T-helper 1 cell (primary cell): ENCODE data around the gene GARNL3.

Source experiments
- DNase-seq, 5 donors: peaks; one replicate each; pipeline ENCODE4 v3.0.0-alpha.2; 2012 to 2020

GARNL3 gene

GRCh38 chr9:127316586-127317323 is 52.2 kb downstream of the GARNL3 start:
- DNase-seq, result peak in 1 of 5 donors; percentile 26

- no peak for DNase-seq
Measured at GRCh38 chr9:127318651-127319167, 54.1 kb downstream of the GARNL3 start.

DNA sequence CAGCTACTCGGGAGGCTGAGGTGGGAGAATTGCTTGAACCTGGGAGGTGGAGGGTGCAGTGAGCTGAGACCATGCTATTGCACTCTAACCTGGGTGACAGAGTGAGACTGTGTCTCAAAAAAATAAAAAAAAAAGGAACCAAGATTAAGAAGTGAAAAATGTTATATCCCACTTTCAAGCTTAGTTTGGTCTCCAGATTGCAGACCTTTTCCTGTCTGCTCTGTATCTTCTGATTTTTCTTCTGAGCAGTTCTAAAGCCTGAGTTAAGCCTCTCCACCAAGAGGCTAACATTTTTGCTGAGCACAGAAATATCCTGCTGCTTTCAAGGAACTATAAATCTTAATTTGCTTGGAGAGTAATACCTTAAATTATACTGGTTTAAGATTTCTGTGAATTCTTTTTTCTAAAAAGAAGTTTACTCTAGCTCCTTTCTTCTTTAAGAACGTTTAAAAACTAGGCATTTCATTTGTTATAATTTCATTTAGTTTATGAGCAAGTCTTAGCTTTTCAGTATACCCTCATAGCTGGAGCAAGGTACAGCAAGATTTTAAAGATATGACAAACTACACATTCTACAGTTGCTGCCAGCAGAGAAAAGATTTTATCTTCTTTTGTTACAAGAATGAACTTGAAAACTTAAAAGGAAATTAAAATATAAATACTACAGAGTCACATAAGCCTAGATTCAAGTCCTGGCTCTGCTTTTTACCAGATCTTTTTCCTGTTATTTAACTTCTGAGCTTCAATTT is 55.0 kb downstream of the GARNL3 start:
- DNase-seq, result no peak

DNA sequence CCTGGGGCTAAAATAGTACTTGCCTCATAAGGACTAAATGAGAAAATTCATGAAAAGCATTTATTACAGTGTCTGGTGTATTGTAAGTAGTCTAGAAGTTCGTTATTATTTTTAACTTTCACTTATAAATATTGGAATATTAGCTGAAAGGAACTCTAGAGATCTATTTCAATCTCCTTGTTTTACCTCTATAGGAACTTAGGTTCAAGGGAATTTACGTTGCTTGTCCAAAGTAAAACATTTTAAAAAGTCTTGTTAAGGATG is 55.5 kb downstream of the GARNL3 start:
- no peak for DNase-seq

- DNase-seq, result no peak
Measured at GRCh38 chr9:127323393-127323792, 58.8 kb downstream of the GARNL3 start.

DNA sequence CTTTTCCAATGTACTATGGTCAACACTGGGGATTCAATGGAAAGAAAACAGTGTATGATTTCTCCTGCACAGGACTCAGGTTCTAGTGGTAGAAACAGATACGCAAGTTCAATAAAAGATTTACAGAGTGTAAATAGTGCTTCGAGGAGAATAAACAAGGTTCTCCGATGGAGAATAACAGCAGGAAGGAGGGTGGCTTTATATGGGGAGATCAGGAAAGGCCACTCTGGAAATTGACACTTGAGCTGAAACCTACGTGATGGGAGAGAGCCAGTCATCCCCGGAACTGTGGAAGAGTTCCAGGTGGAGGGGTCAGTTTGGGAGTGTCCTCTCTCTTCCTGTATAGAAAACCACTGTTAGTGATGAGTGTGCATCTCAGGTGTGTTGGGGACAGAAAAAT is 65.9 kb downstream of the GARNL3 start:
- no peak for DNase-seq

GRCh38 chr9:127333221-127334064 is 68.9 kb downstream of the GARNL3 start:
- no peak for DNase-seq

DNA sequence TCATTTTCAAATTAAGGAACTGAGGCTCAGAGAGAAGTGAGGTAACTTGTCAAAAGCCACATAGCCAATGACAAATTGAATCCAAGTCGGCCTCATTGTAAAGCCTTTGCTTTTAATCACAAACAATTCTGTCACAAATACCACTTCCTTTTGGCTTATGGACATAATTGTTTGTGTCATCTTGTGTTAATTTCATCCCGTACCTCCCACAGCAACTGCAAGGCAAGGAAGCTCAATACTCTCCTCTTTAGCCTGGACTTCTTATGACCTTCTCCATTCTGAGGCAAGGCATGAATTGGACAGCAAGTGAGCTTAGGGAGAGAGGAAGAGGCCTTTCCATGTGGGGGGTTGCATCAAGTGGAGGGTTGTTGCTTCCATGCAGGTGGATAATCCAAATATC is 70.2 kb downstream of the GARNL3 start:
- no peak for DNase-seq

DNA sequence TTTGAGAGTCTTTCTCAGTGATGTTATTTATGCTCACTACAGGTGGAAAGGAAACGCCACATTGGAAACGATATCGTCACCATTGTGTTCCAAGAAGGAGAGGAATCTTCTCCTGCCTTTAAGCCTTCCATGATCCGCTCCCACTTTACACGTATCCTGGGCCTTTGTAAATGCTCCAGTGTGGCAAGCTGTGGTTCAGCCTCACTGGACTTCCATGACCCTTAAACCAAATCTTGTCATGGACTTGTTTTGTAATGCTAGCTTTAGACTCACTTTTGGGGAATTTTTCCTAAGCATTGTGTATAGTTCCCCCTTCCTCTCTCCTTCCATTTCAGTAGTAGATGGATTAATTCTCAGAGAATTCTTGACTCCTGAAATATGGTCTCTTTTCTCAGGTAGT is 71.5 kb downstream of the GARNL3 start:
- DNase-seq, result no peak

DNA sequence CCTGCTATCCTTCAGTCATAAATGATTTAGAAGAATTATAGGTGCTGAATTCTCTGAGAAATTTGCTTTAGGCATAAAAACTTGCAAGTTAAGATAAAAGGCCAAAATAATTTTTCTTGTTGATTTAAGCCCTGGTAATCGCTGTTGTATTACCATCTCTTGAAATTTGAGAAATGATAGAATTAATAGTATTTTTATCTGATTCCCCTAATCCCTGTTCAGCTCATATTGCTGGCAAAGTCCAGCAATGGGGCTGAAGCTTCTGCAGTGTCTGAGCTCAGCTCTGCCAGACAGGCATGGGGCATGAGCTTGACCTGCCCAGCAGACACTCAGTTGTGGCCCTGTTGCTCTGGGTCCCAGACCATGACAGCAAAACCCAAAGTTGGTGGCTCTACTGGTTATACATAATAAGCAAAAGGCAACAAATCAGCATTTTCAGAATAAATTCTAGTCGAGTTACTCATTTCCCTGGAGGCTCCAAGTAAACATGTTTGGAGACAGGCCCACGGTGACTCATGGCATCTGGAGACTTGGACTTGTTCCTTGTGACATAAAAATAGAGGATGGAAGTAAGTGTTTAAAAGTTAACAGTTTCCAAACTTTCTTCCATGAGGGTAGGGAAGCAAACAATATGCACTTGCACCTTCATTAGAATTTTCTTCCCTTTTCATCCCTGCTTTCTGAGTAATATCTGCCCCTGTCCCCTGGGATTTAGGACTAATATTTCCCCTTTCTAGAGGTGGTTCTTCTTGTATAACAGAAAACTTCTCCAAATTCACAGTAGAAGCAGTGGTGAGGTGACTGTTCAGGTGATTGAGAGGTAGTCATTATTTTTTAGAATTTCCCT is 72.2 kb downstream of the GARNL3 start:
- DNase-seq, result no peak

DNA sequence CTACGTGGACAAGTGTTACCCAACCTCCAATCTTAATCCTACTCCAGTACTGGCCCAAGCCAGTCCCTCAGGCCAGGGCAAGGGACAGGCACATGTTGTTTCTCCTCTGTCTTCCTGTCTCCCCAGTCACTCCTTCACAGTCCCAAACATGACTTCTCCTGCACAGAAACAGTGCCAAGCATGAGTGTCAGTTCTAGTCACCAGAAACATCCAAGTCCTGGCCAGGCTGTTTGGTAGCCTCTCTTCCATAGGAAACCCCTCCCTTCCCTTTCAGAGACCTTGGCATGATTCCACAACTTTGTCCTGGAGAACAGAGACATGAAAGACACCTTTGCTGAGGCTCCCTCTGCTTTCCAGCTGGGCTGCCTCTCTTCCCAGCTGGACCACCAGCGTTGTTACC is 76.1 kb downstream of the GARNL3 start:
- DNase-seq, result no peak

- DNase-seq, result no peak
Measured at GRCh38 chr9:127341152-127341551, 76.6 kb downstream of the GARNL3 start.

- no peak for DNase-seq
Measured at GRCh38 chr9:127344368-127345000, 79.9 kb downstream of the GARNL3 start.

DNA sequence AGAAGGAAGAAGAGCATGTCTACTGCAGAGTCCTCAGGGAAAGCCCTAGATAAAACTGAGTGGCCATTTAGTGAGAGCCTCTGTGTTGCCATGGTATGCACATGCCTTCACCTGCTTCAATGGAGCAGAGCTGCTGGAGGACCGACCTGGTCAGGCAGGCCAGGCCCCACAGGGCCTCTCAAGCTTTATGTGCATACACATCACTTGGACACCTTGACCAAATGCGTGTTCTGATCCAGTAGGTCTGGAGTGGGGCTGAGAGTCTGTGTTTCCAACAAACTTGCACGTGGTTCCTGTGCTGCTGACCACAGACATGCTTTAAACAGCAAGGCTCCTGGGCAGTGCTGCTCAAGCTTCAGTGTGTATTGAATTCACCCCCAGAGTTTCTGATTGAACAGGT is 81.0 kb downstream of the GARNL3 start:
- DNase-seq, result no peak

DNA sequence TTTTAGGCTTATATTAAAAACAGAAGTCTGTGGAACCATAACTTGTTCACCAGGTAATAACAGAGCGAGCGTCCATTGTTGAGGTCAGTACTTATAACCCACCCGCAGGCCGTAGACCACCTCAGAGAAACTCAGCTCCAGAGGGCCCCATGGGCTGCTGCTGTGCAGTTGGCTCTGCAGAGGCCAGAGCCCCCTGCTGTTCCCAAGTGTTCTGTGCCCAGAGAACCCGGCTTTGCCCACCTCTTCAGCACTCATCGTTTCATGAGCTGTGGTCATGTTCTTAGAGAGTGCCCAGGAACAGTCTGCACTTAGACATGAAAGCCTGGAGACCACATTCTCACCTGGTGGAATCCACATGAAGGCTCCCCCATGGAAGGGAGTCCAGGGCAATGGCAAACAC is 82.0 kb downstream of the GARNL3 start:
- DNase-seq, result no peak

DNA sequence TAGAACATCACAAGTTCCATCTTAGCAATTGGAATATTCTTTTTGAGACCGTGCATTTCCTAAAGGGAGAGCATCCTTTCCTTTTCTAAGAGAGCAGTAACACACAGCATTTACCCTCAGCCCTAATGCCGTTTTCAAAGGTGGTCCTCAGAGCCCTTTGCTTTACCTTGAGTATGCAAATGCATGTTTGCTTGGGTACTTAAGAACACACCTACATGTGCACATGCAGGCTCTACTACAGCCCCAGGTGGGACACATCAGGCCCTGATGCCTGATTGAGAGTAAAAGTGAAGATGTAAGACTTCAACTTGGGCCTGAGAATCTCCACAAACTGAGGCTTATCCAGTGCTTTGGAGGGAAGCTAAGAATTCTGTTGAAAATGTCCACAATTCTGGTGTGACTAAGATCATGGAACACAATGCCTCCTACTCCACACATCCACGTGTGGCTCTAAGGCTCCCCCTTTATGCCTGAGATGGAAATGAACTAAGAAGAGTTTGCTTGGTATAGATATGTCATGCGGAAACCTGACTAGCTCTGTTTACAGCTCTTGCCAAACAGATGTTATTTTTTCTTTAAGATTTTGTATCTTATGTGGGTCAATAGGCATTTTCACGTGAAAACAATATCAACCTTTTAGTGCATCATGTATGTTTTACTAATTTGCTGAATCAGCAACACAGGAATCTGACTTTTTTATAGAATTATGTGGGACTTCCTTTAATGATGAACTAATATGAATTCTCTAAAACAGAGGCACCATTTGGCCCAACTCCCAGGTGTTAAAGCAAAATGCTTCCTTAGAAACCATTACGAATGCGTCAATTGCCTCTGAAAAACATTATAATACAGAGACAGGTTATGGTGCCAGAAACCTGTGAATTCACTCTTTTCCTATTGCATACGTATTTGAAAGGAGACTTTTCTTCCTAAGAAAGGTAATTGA is 83.5 kb downstream of the GARNL3 start:
- no peak for DNase-seq

DNA sequence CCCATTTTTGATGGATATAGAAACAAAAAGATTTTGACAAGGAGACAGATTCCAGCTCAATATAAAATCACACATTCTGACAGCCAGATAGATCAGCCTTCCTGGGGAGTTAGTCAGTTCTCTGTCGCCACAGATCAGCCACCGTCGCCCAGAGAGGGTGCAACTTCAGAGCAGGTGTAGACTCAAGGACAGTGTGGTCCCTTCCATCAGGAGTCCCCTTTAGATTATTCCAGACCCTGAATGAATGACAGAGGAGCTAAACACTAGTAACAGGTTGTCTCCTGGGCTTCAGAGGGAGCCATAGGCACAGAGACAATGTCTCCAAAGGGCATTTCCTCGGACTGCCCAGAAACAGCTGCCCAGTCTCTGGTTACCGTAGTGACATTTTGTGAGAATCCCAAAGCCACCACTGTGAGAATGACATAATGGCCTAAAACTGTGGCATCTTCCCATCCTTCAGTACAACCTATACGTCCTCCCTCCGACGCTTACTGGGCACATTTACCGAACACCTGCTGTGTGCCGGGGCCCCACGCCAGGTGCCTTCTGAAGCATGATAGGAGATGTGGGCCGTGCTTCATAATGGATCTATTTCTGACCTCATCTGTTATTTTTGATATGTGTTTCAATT is 85.0 kb downstream of the GARNL3 start:
- no peak for DNase-seq

DNA sequence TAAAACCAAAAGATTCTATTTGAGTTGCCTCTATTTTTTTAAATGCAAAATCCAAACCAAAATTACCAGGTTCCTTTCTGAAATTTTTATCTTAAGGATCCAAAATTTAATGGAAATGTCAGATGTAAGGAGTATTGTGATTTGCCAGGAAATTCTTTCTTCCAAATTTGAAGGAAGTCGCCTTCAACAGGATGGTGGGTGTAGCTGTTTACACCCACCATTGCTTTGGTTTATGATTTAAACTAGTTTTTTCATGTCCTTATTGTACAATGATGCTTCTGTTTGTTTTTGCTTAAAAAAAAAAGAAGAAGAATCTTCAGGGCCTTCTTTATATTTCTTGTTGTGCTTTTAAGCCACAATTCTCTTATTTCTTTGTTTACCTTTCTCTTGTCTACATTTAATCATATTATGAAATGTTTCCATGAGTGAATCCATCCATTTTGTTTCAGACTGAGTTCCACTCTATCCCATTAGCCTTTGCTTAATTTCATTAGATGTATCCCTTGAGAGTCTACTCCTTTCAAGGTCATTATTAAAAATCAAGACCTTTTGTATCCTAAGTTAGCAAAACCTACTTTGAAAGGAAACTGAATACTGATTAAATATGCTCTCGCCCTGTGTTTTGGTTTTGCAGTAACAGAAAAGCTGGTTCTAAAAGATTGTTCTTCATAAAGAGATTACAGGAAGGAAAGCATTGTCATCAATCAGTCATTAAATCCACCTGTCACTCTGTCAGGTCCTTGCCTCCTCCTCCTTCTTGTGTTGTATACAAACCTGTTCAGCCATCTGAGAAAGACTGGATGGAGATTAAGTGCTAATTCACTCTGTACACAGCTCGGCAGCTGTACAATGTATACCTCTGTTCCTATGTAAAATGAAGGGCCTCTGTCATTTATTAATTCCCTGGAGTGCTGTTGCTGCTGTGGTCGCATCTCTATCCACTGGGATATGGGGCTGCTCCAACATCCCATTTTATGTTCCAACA is 86.9 kb downstream of the GARNL3 start:
- no peak for DNase-seq

- DNase-seq, result no peak
Measured at GRCh38 chr9:127353882-127354281, 89.3 kb downstream of the GARNL3 start.
